Muscle of leg (tissue), 11 donors: Measurements from ENCODE around the gene HSP90AB1. TPM values are rescaled to one million over a fixed set of nuclear protein-coding genes. Genes with fewer than 3 reads are reported as not detected.
A peak's percentile ranks its signal among the peaks of the same experiment; 100 is the strongest.

Experiments
- DNase-seq: peaks from one replicate; pipeline ENCODE4 v3.0.0; 2013
- H3K27ac ChIP-seq: one replicate; pipeline ENCODE4 v1.5.1; 2013; ENCODE audit warnings: mild to moderate bottlenecking, low read length, control low read depth
- H3K27me3 ChIP-seq: one replicate; pipeline ENCODE4 v1.6.1; 2013; ENCODE audit warnings: low read length; ENCODE audit not compliant: control insufficient read depth, insufficient read depth
- H3K36me3 ChIP-seq: one replicate; pipeline ENCODE4 v1.6.1; 2013; ENCODE audit warnings: low read length; ENCODE audit not compliant: control insufficient read depth, insufficient read depth
- H3K4me1 ChIP-seq: one replicate; pipeline ENCODE4 v1.6.1; 2013; ENCODE audit warnings: low read length; ENCODE audit not compliant: control insufficient read depth, insufficient read depth
- H3K4me3 ChIP-seq: one replicate; pipeline ENCODE4 v1.5.1; 2013; ENCODE audit warnings: low read length, control low read depth
- H3K9me3 ChIP-seq: replicated peaks from 2 replicates; pipeline ENCODE4 v1.6.1; 2013; ENCODE audit warnings: low read depth, low read length; ENCODE audit not compliant: control insufficient read depth
- WGBS: methylation state at CpG from one replicate; pipeline ENCODE4 v1.1.5; 2013; ENCODE audit warnings: missing lambda C conversion rate; ENCODE audit not compliant: insufficient coverage; 5-methylcytosine and 5-hydroxymethylcytosine counted together
- polyA plus RNA-seq, 8 donors: library from polyadenylated mRNA; unstranded; fragments of 120-200 nt; gene quantifications; one replicate each; pipeline versions ENCODE4 v1.2.1 to v1.2.3, GENCODE V29; 2013; ENCODE audit warnings: inconsistent platforms in 1 of 8, low replicate concordance in 1 of 8; ENCODE audit not compliant: insufficient read length in 8 of 8, insufficient read depth in 1 of 8
- total RNA-seq: library from RNA; stranded (reverse); fragments of 120-200 nt; gene quantifications from one replicate; pipeline ENCODE4 v1.2.4, GENCODE V29; 2013

Gene HSP90AB1
- total and polyA plus RNA-seq, 9 donors: 842 to 1,095 (median 1,010) TPM

- no peaks in the 10 kb centered on the region for H3K27me3 ChIP-seq
- H3K9me3 ChIP-seq: no peaks in the 10 kb centered on the region
- WGBS: 86% methylated on average over 3 of the region's 6 CpGs
- no peak for DNase-seq
- peaks cover 9% of the 10 kb centered on the region for H3K4me1 ChIP-seq
- H3K36me3 ChIP-seq: no peaks in the 10 kb centered on the region
- no peak overlapping the region for H3K27ac ChIP-seq
- no peak overlapping the region for H3K4me3 ChIP-seq
Observed at GRCh38 chr6:44207966-44208365, 38.9 kb upstream of the HSP90AB1 start.

- Histone ChIP-seq H3K4me3 (no peak overlapping the region), H3K36me3 (no peaks in the 10 kb centered on the region), H3K27ac (no peak overlapping the region), H3K27me3 (no peaks in the 10 kb centered on the region), H3K4me1 (peaks cover 9% of the 10 kb centered on the region), H3K9me3 (no peaks in the 10 kb centered on the region)
- DNase-seq: no peak
- WGBS: 100% methylated on average over 1 of the region's 3 CpGs
Observed at GRCh38 chr6:44211284-44211683, 35.6 kb upstream of the HSP90AB1 start.

- Histone ChIP-seq H3K4me3 (no peak overlapping the region), H3K9me3 (no peaks in the 10 kb centered on the region), H3K36me3 (no peaks in the 10 kb centered on the region), H3K27ac (no peak overlapping the region), H3K4me1 (peaks cover 34% of the 10 kb centered on the region), H3K27me3 (no peaks in the 10 kb centered on the region)
- no peak for DNase-seq
- WGBS: 96% methylated on average over 6 of the region's 6 CpGs
Observed at GRCh38 chr6:44214307-44214706, 32.6 kb upstream of the HSP90AB1 start.

- H3K4me3 ChIP-seq: peak within 1 kb of the TSS; percentile 57
- H3K27ac ChIP-seq: peak within 1 kb of the TSS; percentile 98
- H3K9me3 ChIP-seq: no peaks in the 10 kb centered on the region
- H3K4me1 ChIP-seq: peaks cover 53% of the 10 kb centered on the region
- no peaks in the 10 kb centered on the region for H3K27me3 ChIP-seq
- H3K36me3 ChIP-seq: no peaks in the 10 kb centered on the region
- WGBS: 11% methylated on average over 4 of the region's 7 CpGs
- peak; percentile 90 for DNase-seq
Observed at GRCh38 chr6:44216677-44217331, 30.1 kb upstream of the HSP90AB1 start, which contains the start of gene MYMX. MYMX (plus strand) TSS chr6:44216926; CDS start chr6:44217472, 546 bp downstream.

- WGBS: 31% methylated on average over 14 of the region's 16 CpGs
- Histone ChIP-seq H3K27ac (peak overlapping the region; percentile 98), H3K4me1 (peaks cover 60% of the 10 kb centered on the region)
Observed at GRCh38 chr6:44217332-44218143, 29.4 kb upstream of the HSP90AB1 start.

GRCh38 chr6:44219053-44219814 lies 27.7 kb upstream of the HSP90AB1 start:
- Histone ChIP-seq H3K27ac (peak overlapping the region; percentile 98), H3K36me3 (no peaks in the 10 kb centered on the region), H3K27me3 (no peaks in the 10 kb centered on the region), H3K9me3 (no peaks in the 10 kb centered on the region), H3K4me3 (peak overlapping the region; percentile 57), H3K4me1 (peaks cover 72% of the 10 kb centered on the region)
- DNase-seq: peak; percentile 97
- under 1% methylated on average over 19 of the region's 45 CpGs for WGBS

More at GRCh38 chr6:44217332-44218143, 29.4 kb upstream of the HSP90AB1 start:
- H3K4me3 ChIP-seq: peak overlapping the region; percentile 57
- H3K36me3 ChIP-seq: no peaks in the 10 kb centered on the region
- H3K27me3 ChIP-seq: no peaks in the 10 kb centered on the region
- no peaks in the 10 kb centered on the region for H3K9me3 ChIP-seq
- DNase-seq: peak; percentile 83

- Histone ChIP-seq H3K27me3 (no peaks in the 10 kb centered on the region), H3K36me3 (no peaks in the 10 kb centered on the region), H3K4me3 (peak overlapping the region; percentile 57), H3K9me3 (no peaks in the 10 kb centered on the region), H3K4me1 (peaks cover 81% of the 10 kb centered on the region), H3K27ac (peak overlapping the region; percentile 98)
- no peak for DNase-seq
- no CpG with 5 or more reads among the region's 28 CpGs for WGBS
Observed at GRCh38 chr6:44219815-44220784, 26.8 kb upstream of the HSP90AB1 start.

GRCh38 chr6:44220913-44221290 lies 26.0 kb upstream of the HSP90AB1 start:
- DNase-seq: no peak
- WGBS: 94% methylated on average over 2 of the region's 4 CpGs
- no peaks in the 10 kb centered on the region for H3K9me3 ChIP-seq
- H3K27ac ChIP-seq: peak overlapping the region; percentile 92
- no peaks in the 10 kb centered on the region for H3K36me3 ChIP-seq
- H3K4me3 ChIP-seq: no peak overlapping the region
- H3K27me3 ChIP-seq: no peaks in the 10 kb centered on the region
- H3K4me1 ChIP-seq: peaks cover 87% of the 10 kb centered on the region

- no peaks in the 10 kb centered on the region for H3K36me3 ChIP-seq
- H3K4me1 ChIP-seq: peaks cover 87% of the 10 kb centered on the region
- WGBS: no CpG with 5 or more reads among the region's 4 CpGs
- H3K9me3 ChIP-seq: no peaks in the 10 kb centered on the region
- no peak overlapping the region for H3K4me3 ChIP-seq
- peak overlapping the region; percentile 92 for H3K27ac ChIP-seq
- no peaks in the 10 kb centered on the region for H3K27me3 ChIP-seq
- peak; percentile 93 for DNase-seq
Observed at GRCh38 chr6:44221291-44221960, 25.5 kb upstream of the HSP90AB1 start.
